ENCODE results near the gene SLC4A1AP. TPM values are rescaled to one million over a fixed set of nuclear protein-coding genes. Genes with fewer than 3 reads are reported as not detected.

The SLC4A1AP gene
- total RNA-seq, 1 experiment from 2014 or later = 19.8 TPM

GRCh38 chr2:27647737-27648136 lies 16.0 kb upstream of the SLC4A1AP start:
- RAD21 ChIA-PET (ENCODE audit: low non-redundant PET in 1 of 2, low total read pairs in 2 of 2, uncharacterized antibody in 2 of 2, unreplicated experiment in 2 of 2) = no interaction called here
- Histone ChIP-seq H3K4me2 (ENCODE audit: low read length) (no peak overlapping the region), H3K4me3 (replicated peaks in 1 of 2; ENCODE audit: low read depth in 1 of 2, low read length in 2 of 2) (no peak overlapping the region), H3K79me2 (ENCODE audit: insufficient read depth, low read length) (no peaks in the 10 kb centered on the region), H3K27me3 (ENCODE audit: insufficient read depth, low read length) (no peaks in the 10 kb centered on the region), H3K9me3 (ENCODE audit: control insufficient read depth in 1 of 2, insufficient read depth in 1 of 2, low read depth in 1 of 2, low read length in 2 of 2) (no peaks in the 10 kb centered on the region), H2AFZ (ENCODE audit: low read depth, low read length, poor library complexity, severe bottlenecking) (no peak overlapping the region), H3K9ac (ENCODE audit: low read length) (no peak overlapping the region), H3K27ac (ENCODE audit: low read depth, low read length) (no peak overlapping the region), H4K20me1 (ENCODE audit: insufficient read depth) (no peaks in the 10 kb centered on the region), H3K4me1 (ENCODE audit: control insufficient read depth in 1 of 2, insufficient read depth in 2 of 2, low read length in 2 of 2) (peaks cover 0 to 3% of the 10 kb centered on the region in 2 experiments; a peak in 1 of 4 replicates), H3K9me2 (ENCODE audit: insufficient read depth) (no peaks in the 10 kb centered on the region), H3K36me3 (ENCODE audit: control insufficient read depth in 1 of 2, insufficient read depth in 2 of 2, low read length in 2 of 2) (peaks cover 28 to 31% of the 10 kb centered on the region in 2 experiments; a peak in 3 of 4 replicates)
- no TSS peak for BruUV-seq (replicated peaks)
- TF ChIP-seq ZNF274 (IDR thresholded peaks at IDR 0.05; ENCODE audit: low read depth, low read length) = no peak
- no peak for TF ChIP-seq SRF (IDR thresholded peaks at IDR 0.05; ENCODE audit: low read depth)
- no peak for TF ChIP-seq JUND (IDR thresholded peaks at IDR 0.05)
- TF ChIP-seq, protein P1, sequence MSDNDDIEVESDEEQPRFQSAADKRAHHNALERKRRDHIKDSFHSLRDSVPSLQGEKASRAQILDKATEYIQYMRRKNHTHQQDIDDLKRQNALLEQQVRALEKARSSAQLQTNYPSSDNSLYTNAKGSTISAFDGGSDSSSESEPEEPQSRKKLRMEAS (IDR thresholded peaks at IDR 0.05) = no peak
- no peak for TF ChIP-seq REST (IDR thresholded peaks at IDR 0.05; ENCODE audit: low read depth)
- no peak for TF ChIP-seq POLR2A (IDR thresholded peaks at IDR 0.05; ENCODE audit: borderline replicate concordance, extremely low read depth, insufficient read depth, insufficient read length)
- no peak for TF ChIP-seq EGR1 (IDR thresholded peaks at IDR 0.05; ENCODE audit: low read depth)
- TF ChIP-seq SP1 (IDR thresholded peaks at IDR 0.05; ENCODE audit: low read depth) = no peak
- no peak for TF ChIP-seq CEBPB (IDR thresholded peaks at IDR 0.05; ENCODE audit: low read depth)
- no peak for TF ChIP-seq CBX3 (IDR thresholded peaks at IDR 0.05; ENCODE audit: low read depth)
- TF ChIP-seq POLR2AphosphoS5 (IDR thresholded peaks at IDR 0.05; ENCODE audit: low read depth, low read length) = no peak; the same call in 1 of the 2 replicates
- TF ChIP-seq CTCF (IDR thresholded peaks at IDR 0.05 in 2 of 3, conservative IDR thresholded peaks at IDR 0.05 in 1 of 3; ENCODE audit: borderline replicate concordance in 1 of 3, insufficient read depth in 1 of 3, low read depth in 2 of 3, low read length in 2 of 3) = no peak
- TF ChIP-seq EZH2 (IDR thresholded peaks at IDR 0.05) = no peak
- POLR2A ChIA-PET = no interaction called here
- CTCF ChIA-PET = no interaction called here
- ATAC-seq (no peak), DNase-seq (ENCODE audit: low read depth, low spot score) (no peak)
- intact Hi-C loops (cut with micrococcal nuclease) = no loop called here

Data from HCT116 (cell line).